SK-N-SH treated with all-trans-retinoic acid at 6 μM for 48 hours (cell line): Measurements from ENCODE around the gene RPAP3.

Experiments used
- ARNTL ChIP-seq: fragments of 450-650 bp; formaldehyde crosslinking; IDR thresholded peaks from 2 replicates; pipeline ENCODE4 v1.5.0; 2020; ENCODE audit warnings: low read depth, mild to moderate bottlenecking, moderate library complexity, borderline replicate concordance
- ESRRG ChIP-seq: fragments of 250-450 bp; sonication (Bioruptor Pico); IDR thresholded peaks from 2 replicates; pipeline ENCODE4 v1.6.1; 2021; ENCODE audit warnings: mild to moderate bottlenecking
- GLIS3 ChIP-seq: fragments of 250-450 bp; sonication (Bioruptor Pico); IDR thresholded peaks from 2 replicates; pipeline ENCODE4 v1.5.0; 2020; ENCODE audit warnings: mild to moderate bottlenecking, moderate library complexity
- ISL1 ChIP-seq: fragments of 250-450 bp; sonication (Bioruptor Pico); IDR thresholded peaks from 2 replicates; pipeline ENCODE4 v2.1.2; 2022; ENCODE audit warnings: mild to moderate bottlenecking, moderate library complexity
- PATZ1 ChIP-seq: fragments of 250-450 bp; sonication (Bioruptor Pico); IDR thresholded peaks from 2 replicates; pipeline ENCODE4 v1.8.0; 2020; ENCODE audit warnings: mild to moderate bottlenecking, moderate library complexity, borderline replicate concordance
- ZNF565 ChIP-seq: fragments of 450-650 bp; formaldehyde crosslinking; conservative IDR thresholded peaks from 2 replicates; pipeline ENCODE4 v1.5.0; 2020; ENCODE audit warnings: low read depth, mild to moderate bottlenecking, moderate library complexity

GRCh38 chr12:47718531-47718930, 12.7 kb upstream of the RPAP3 start:
- no peak for TF ChIP-seq GLIS3 (CRISPR knock-in tag)
- no peak for TF ChIP-seq ARNTL (CRISPR knock-in tag)
- TF ChIP-seq ESRRG (CRISPR knock-in tag), result no peak
- TF ChIP-seq ZNF565 (CRISPR knock-in tag), result no peak
- TF ChIP-seq PATZ1 (CRISPR knock-in tag), result no peak
- TF ChIP-seq ISL1 (CRISPR knock-in tag), result no peak
